ENCODE data around the gene ASPG.

ASPG gene

DNA sequence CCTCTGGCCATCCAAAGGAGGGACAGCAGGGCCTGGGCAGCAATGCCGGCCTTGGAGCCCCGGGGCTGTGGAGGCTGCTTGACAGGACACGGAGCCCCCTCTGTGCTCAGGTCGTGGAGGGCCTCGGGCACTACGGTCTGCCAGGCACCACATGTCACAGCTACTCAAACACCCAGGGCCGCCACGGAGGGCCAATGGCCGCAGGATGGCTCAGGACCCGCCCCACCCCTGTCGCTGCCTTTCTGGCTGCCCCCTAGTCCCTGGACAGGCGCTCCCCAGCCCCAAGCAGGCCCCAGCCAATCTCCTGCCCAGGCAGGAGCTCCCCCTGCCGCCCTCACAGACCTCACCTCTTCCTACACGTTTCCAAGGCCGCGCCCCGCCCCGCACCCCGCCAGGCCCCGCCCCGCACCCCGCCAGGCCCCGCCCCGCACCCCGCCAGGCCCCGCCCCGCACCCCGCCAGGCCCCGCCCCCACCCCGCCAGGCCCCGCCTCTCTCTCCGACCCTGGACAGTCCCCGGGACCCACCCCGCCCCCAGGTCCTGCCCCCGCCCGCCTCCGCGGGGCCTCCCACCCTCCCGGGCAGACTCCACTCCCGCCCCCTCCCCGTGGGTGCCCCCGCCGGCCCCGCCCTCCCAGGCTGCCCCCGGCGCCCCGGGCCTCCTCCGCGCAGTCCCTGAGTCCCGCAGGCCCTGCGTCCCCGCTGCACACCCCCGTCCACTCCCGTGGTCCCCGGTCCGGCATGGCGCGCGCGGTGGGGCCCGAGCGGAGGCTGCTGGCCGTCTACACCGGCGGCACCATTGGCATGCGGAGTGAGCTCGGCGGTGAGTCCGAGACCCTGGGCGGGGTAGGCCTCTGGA is at the start of gene ASPG:
Gene ASPG (plus strand): TSS at position 669 of the 857 bp plus-strand sequence. CDS start 71 bp downstream, at position 740.
- Histone ChIP-seq H3K36me3 (ENCODE audit: control insufficient read depth, low read length) (no peaks in the 10 kb centered on the region), H3K4me2 (ENCODE audit: low read length) (no peak within 1 kb of the TSS), H3K79me2 (ENCODE audit: control insufficient read depth, low read length) (no peaks in the 10 kb centered on the region), H4K20me1 (ENCODE audit: control insufficient read depth, insufficient read depth, low read depth, low read length) (no peaks in the 10 kb centered on the region), H3K9me2 (replicated peaks; ENCODE audit: control insufficient read depth, low read length) (no peaks in the 10 kb centered on the region), H3F3A (ENCODE audit: control insufficient read depth, insufficient read depth) (no peaks in the 10 kb centered on the region), H3K27me3 (ENCODE audit: control insufficient read depth, low read length) (no peaks in the 10 kb centered on the region), H3K4me3 (ENCODE audit: low read length) (no peak within 1 kb of the TSS), H3K4me1 (ENCODE audit: control insufficient read depth, low read length) (no peaks in the 10 kb centered on the region), H3K27ac (ENCODE audit: low read depth, low read length) (no peak within 1 kb of the TSS), H3K9me3 (ENCODE audit: control insufficient read depth, insufficient read depth, low read length) (no peaks in the 10 kb centered on the region)
- TF ChIP-seq CTCF (IDR thresholded peaks at IDR 0.05; ENCODE audit: low read depth, low read length, poor library complexity, severe bottlenecking) (no peak), EZH2phosphoT487 (IDR thresholded peaks at IDR 0.05; ENCODE audit: borderline replicate concordance, low read length) (no peak)

- Histone ChIP-seq H3K27ac (ENCODE audit: low read depth, low read length) (no peak overlapping the region), H3K9me3 (ENCODE audit: control insufficient read depth, insufficient read depth, low read length) (no peaks in the 10 kb centered on the region), H3K27me3 (ENCODE audit: control insufficient read depth, low read length) (no peaks in the 10 kb centered on the region), H3K79me2 (ENCODE audit: control insufficient read depth, low read length) (no peaks in the 10 kb centered on the region), H3K4me1 (ENCODE audit: control insufficient read depth, low read length) (no peaks in the 10 kb centered on the region), H3K9me2 (replicated peaks; ENCODE audit: control insufficient read depth, low read length) (no peaks in the 10 kb centered on the region), H3K4me3 (ENCODE audit: low read length) (no peak overlapping the region), H3K36me3 (ENCODE audit: control insufficient read depth, low read length) (no peaks in the 10 kb centered on the region), H3F3A (ENCODE audit: control insufficient read depth, insufficient read depth) (no peaks in the 10 kb centered on the region), H4K20me1 (ENCODE audit: control insufficient read depth, insufficient read depth, low read depth, low read length) (no peaks in the 10 kb centered on the region), H3K4me2 (ENCODE audit: low read length) (no peak overlapping the region)
- TF ChIP-seq CTCF (IDR thresholded peaks at IDR 0.05; ENCODE audit: low read depth, low read length, poor library complexity, severe bottlenecking) (no peak), EZH2phosphoT487 (IDR thresholded peaks at IDR 0.05; ENCODE audit: borderline replicate concordance, low read length) (no peak)
Measured at GRCh38 chr14:104036212-104036611, 49.3 kb upstream of the ASPG start.

- Histone ChIP-seq H3K27ac (ENCODE audit: low read depth, low read length) (no peak overlapping the region), H3K79me2 (ENCODE audit: control insufficient read depth, low read length) (no peaks in the 10 kb centered on the region), H3K4me1 (ENCODE audit: control insufficient read depth, low read length) (no peaks in the 10 kb centered on the region), H3K27me3 (ENCODE audit: control insufficient read depth, low read length) (no peaks in the 10 kb centered on the region), H3K36me3 (ENCODE audit: control insufficient read depth, low read length) (no peaks in the 10 kb centered on the region), H3K4me2 (ENCODE audit: low read length) (no peak overlapping the region), H3K9me3 (ENCODE audit: control insufficient read depth, insufficient read depth, low read length) (no peaks in the 10 kb centered on the region), H3K4me3 (ENCODE audit: low read length) (no peak overlapping the region), H3F3A (ENCODE audit: control insufficient read depth, insufficient read depth) (no peaks in the 10 kb centered on the region), H4K20me1 (ENCODE audit: control insufficient read depth, insufficient read depth, low read depth, low read length) (no peaks in the 10 kb centered on the region), H3K9me2 (replicated peaks; ENCODE audit: control insufficient read depth, low read length) (no peaks in the 10 kb centered on the region)
- TF ChIP-seq EZH2phosphoT487 (IDR thresholded peaks at IDR 0.05; ENCODE audit: borderline replicate concordance, low read length) (no peak), CTCF (IDR thresholded peaks at IDR 0.05; ENCODE audit: low read depth, low read length, poor library complexity, severe bottlenecking) (no peak)
Measured at GRCh38 chr14:104037074-104037473, 48.4 kb upstream of the ASPG start.

Data from DOHH2 (cell line).